Right lobe of liver (tissue), 4 donors: ENCODE data around the gene GIMAP6.

Source experiments
- POLR2A ChIP-seq: fragments of 450-650 bp; IDR thresholded peaks from one replicate; pipeline ENCODE4 v1.6.1; 2017; ENCODE audit warnings: antibody characterized with exemption, mild to moderate bottlenecking
- TF ChIP-seq, protein P1 (sequence below), 4 donors: fragments of 200-600 bp in 3 of 4; fragments of 450-650 bp in 1 of 4; IDR thresholded peaks; one replicate each; pipeline versions ENCODE4 v1.5.1 to v1.8.0; 2016 to 2022; ENCODE audit warnings: antibody characterized with exemption in 4 of 4, mild to moderate bottlenecking in 2 of 4
- donor health status: DM: no; HTN: no; CAD: no.
- donor health status: DM: no; HTN: no; CAD: no.
- donor health status: DM: no; HTN: yes; CAD: no.

DNA sequence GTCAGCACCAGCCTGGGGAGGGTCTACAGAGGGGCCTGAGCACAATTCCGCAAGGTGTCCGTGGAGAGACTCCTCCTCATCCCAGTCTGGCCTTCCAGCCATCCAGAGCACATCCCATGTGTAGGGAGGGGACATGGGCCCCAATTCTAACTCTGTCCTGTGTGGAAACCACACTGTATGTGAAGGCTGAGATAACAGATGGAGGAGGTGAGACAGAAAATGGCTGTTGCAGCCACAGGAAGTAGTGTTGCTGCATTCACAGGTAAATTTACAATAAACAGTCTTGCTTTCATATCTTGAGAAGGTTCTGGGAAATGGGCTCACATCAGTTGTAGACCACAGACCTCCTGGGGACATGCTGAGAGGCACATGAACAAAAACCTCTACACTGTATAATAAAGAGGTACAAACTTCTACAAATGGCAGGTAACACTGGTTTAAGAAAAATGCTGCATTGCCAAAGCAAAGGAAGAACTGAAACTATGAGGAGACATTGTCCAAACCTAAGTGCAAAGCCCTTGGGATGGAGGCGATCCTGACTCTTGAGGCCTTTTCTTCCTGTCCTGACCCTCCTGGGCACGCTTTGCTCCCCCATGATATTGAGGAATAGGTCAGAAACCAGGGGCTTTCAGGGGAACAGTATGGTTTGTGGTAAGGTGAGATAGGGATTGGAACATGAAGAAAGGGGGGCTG lies 31.8 kb upstream of the GIMAP6 start:
- TF ChIP-seq, protein P1, sequence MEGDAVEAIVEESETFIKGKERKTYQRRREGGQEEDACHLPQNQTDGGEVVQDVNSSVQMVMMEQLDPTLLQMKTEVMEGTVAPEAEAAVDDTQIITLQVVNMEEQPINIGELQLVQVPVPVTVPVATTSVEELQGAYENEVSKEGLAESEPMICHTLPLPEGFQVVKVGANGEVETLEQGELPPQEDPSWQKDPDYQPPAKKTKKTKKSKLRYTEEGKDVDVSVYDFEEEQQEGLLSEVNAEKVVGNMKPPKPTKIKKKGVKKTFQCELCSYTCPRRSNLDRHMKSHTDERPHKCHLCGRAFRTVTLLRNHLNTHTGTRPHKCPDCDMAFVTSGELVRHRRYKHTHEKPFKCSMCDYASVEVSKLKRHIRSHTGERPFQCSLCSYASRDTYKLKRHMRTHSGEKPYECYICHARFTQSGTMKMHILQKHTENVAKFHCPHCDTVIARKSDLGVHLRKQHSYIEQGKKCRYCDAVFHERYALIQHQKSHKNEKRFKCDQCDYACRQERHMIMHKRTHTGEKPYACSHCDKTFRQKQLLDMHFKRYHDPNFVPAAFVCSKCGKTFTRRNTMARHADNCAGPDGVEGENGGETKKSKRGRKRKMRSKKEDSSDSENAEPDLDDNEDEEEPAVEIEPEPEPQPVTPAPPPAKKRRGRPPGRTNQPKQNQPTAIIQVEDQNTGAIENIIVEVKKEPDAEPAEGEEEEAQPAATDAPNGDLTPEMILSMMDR (IDR thresholded peaks at IDR 0.05): no peak
- no peak for TF ChIP-seq POLR2A
